HG03354 (cell line): ENCODE measurements around the gene MYOG.

Experiments used
- ATAC-seq: cut with Tn5 transposase; IDR thresholded peaks from one replicate; pipeline ENCODE4 v1.9.1; 2021; ENCODE audit warnings: mild to moderate bottlenecking; ENCODE audit not compliant: unreplicated experiment, poor library complexity, severe bottlenecking

MYOG gene

DNA sequence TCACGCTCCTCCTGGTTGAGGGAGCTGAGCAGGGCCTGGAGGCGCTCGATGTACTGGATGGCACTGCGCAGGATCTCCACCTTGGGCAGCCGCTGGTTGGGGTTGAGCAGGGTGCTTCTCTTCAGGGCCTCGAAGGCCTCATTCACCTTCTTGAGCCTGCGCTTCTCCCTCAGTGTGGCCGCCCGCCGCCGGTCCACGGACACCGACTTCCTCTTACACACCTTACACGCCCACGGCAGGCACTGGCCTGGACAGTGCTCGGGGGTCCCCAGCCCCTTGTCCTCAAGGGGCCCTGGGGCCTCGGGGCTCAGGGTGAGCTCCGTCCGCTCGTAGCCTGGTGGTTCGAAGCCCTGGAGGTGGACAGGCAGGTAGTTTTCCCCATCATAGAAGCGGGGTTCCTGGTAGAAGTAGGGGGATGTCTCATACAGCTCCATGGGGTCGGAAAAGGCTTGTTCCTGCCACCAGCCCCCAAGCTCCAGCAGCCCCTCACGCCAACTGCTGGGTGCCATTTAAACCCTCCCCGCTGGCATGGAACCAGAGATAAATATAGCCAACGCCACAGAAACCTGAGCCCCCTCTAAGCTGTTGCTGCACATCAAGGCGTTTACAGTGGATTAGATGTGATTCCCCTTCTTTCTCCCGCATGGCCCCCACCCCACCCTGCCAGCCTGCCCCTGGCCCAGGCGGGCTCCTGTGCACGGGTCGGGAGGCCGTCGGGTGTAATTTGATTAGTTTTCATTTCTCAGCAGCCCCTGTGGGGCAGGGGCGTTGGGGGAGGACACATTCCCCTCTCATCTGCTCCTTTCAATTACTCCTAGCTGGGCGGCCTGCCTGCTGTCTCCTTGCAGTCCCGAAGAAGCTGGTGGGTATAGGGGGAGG, at the start of gene MYOG:
MYOG (minus strand) TSS at position 485 of the 879 bp plus-strand sequence; CDS start at position 434, 51 bp downstream.
- ATAC-seq = no peak

DNA sequence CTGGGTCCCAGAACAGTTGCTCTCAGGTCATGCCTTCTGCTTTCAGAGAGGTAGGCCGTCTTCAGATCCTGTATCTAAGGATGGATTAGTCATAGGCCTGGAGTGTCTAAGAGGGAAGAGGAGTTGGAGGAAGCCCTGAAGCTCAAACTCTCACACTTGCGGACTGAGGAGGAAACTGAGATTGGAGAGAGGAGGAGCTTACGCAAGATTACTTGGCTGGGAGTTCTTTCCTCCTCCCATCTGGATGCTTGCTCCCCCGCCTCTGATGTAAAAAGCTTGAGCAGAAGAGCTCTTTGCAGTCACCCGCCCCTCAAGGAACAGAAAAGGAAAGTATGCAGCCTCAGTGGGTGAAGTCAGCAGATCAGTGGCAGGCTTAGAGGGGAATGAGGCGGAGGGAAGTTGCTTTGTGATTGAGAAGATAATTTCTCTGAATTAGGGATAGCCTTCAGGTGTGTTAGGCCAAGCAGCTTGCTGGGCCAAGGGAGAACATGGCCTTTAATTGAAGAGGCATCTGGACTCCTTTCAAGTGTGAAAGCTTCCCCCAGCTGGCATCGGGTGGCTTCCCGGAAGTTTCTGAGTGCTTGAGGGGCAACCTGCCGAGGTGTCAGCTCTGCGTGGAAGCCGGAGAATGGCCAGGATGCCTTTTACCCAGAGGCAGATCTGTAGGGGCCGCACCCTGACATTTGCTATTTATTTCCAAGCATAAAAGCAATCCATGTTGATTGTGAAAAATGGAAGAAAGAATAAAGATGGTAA, 48.3 kb upstream of the MYOG start:
- no peak for ATAC-seq

DNA sequence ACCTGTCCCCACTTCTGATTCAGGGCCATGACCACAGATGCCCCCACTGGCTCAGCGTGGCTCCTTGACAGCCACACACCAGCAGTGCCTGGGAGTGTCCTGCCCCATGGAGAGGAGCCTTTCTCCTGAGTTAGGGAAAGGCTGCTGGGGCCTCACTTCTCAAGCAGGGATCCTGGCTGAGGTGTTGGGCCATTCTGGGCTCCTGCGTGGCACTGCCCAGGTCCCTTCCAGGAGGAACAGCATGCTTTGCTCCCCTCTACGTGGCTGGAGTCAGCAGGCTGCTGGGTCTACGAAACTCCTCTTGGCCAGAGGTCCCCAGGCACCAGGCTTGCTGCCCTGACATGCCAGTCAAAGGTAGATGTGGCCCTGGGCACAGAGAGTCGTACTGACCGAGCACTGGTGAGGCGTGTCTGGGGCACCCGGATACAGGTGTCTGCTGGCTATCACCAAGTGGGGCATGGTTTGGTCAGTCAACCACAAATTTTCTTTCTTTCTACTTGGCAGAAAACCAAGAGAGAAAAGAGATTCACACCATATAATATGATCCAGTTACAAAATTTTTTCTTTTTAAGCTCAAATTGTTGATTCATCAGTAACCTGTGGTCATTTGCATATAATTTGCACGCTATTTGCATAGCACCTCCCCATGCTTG, 45.9 kb upstream of the MYOG start:
- ATAC-seq = no peak

DNA sequence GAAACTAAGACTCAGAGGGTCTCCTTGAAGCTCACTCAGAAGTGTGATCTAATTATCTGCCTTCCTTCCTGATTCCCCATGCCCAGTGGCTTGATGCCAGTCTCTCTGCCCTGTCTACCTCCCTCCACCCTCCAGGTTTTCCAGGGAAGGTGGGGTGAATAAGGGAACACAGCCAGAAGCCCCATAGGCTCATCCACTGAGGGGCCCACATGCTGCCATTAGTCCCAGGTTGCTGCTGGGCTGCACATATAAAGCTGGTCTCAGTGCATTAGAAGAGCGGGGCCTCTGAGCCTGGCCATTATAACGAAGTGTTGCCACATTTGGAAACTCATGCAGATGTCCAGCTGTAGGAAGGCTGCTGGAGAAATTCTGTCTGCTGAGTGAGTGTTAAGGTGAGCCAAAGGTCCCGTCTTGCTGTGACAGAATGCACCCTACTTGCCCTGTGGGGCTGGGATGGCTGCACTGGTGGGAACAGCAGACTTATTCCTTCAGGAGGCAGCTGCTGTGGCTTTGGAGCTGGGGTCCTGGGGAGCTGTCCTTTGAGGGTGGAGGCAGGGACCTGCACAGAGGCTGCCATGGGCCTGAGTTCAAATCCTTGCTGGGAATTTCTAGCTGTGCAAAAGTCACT, 44.7 kb upstream of the MYOG start:
- ATAC-seq = no peak

DNA sequence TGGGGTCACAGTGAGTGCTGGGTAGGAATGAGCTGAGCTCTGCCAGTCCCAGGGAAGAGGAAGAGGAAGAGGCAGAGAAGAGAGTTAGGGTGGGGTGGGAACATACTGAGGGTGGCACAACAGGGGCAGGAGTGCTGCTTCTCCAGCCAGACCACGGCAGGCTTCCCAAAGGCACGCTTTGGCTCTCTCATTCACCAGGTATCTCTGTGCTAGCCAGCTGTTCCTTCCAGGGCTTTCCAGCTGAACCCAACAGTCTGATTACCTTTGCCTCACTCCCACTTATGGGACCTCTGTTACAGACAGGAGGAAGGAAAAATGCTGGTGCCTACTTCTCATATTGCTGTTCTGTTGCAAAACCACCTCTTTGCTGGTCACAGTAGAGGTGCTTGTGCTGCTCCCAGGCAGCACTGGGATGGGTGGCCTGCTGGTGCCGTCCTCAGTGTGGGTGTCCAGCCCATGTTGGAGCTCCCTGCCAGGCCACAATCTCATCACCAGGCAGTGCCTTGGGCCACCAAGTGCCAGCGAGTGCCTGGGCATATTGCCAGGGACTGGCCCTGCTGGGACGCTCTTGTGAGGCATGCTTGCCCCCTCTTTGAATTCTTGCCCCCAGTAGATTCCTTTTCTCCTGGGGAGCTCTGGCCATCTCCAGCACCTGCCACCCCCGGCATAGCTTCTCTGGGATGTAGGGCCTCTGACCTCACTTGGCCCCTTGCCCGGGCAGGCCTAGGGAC, 43.9 kb upstream of the MYOG start:
- no peak for ATAC-seq

DNA sequence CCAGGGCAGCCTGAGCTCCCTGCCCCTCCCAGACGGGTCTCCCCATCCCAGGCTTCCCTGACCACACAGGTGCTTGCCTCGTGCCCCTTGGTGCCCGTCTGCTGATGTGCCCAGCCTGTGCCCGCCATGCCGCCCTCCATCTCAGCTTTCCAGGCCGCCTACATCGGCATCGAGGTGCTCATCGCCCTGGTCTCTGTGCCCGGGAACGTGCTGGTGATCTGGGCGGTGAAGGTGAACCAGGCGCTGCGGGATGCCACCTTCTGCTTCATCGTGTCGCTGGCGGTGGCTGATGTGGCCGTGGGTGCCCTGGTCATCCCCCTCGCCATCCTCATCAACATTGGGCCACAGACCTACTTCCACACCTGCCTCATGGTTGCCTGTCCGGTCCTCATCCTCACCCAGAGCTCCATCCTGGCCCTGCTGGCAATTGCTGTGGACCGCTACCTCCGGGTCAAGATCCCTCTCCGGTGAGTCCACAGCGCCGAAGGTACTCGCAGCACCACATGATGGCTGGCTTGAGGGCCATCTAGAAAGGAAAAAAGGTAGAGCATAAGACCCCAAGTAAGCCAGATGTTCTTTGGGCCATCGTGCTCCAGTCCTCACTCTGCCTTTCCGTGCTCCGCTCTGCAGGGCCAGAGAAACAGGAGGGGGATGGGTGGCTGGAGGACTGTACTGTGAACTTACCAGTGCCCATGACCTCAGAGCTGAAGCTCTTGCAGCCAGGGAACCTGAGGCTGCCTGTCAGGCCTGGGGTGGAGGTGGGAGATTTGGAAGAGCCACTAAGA, 43.1 kb upstream of the MYOG start:
- no peak for ATAC-seq

DNA sequence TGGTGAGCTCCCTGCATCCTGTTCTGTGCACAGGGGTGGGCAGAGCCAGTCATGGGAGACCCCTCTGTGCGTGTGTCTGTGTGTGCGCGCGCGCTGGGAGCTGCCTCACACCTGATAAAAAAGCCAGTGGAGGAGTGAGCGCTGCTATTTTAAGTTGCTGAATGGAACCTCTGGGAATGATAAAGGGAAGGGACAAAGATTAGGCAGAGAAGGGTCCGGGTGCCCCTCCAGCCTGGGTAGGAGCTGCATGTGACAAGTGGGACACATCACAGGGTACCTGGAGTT, 42.6 kb upstream of the MYOG start:
- ATAC-seq = no peak

DNA sequence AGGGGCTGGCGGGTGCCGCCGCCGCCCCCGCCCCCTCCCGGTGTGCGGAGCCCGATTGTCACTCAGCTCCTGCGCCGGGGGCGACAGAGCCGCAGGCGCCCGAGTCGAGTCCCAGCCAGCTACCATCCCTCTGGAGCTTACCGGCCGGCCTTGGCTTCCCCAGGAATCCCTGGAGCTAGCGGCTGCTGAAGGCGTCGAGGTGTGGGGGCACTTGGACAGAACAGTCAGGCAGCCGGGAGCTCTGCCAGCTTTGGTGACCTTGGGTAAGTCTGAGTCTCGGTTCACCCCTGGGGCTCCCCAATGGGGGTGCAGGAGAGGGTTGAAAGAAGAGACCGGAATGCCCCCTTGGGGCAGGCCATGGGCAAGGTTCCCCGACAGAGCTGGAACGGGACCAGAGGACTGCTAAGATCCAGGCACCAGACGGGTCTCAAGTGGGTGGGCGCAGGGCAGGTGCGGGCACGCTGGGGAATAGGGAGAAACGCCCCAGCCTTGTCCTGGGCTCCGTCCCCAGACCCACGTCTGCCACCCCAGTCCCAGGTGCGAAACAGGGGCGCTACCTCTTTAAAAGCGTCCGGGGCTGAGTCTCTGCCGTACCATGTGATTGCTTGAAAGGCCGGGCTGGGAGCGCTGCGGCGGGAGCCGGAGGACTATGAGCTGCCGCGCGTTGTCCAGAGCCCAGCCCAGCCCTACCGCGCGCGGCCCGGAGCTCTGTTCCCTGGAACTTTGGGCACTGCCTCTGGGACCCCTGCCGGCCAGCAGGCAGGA, 42.0 kb upstream of the MYOG start, which contains the start of gene ADORA1:
ADORA1 (plus strand) TSS at position 61 of the 765 bp plus-strand sequence. CDS start 1,116 bp downstream, outside the sequence.
- ATAC-seq = no peak

DNA sequence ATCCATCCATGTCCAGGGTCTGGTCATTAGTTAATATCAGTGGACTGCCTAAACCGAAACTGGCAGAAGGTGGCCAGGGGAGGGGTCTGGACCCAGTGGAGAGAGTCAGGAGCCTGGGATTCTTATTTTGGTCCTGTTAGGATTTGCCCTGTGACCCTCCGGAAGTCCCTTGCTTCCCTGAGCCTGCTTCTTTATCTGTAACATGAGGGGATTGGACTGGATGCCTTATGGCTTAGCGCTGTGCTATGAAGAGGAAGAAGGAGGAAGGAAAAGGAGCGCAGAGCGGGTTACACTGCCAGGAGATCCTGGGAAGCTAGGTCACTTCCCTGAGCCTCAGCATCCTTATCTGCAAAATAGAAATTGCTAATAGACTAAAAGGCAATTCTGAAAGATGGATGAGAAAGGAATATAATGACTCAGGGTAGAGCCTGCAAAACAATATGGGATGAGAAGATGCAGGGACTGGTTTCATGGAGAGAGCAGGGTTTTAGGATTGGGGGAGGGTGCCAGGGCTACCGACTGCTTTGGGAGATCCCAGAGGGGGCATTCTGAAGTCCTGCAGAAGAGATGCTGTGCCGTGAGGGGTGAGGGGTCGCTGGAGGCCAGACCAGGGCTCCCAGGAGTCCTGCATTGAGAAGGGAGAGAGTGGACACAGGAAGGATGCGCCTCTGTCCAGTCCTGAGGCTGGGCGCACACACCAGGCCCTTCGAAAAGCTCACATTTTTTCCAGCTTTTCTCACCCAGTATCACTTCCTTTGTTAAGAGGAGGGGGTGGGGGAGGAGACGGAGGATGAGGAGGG, 41.3 kb upstream of the MYOG start:
- ATAC-seq = no peak

DNA sequence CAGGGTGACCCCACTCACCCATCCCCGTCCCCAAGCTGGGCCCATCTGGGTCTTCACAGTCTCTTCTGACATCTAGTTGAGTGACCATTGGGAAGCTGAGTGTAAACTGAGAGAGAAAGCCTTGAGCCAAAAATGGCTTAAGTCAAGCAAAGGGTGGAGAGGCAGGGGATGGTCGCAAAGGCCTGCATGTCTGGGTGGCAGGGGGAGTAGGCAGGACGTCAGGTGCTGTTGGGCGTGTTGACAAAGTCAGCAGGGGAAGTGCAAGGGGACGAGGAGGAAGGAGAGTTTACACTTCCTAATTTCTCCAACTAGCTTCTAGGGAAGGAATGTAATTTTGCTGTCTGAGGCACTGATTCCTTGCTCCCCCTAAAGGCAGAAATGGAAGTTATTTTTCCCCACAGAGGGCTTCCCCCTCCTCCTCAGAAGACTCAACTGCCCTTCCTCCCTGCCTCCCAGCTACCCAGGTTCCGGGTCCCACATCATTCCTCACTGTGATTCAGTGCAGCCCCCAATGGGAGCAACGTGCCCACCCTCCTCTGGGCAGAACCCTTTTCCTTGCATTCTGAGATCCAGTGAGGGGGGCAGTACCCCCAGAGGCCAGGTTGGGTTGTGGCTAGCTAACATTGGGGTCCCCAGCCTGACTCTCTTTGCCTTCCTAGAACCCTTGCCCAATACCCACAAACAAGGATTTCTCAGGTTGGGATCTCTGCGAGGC, 40.5 kb upstream of the MYOG start:
- no peak for ATAC-seq

DNA sequence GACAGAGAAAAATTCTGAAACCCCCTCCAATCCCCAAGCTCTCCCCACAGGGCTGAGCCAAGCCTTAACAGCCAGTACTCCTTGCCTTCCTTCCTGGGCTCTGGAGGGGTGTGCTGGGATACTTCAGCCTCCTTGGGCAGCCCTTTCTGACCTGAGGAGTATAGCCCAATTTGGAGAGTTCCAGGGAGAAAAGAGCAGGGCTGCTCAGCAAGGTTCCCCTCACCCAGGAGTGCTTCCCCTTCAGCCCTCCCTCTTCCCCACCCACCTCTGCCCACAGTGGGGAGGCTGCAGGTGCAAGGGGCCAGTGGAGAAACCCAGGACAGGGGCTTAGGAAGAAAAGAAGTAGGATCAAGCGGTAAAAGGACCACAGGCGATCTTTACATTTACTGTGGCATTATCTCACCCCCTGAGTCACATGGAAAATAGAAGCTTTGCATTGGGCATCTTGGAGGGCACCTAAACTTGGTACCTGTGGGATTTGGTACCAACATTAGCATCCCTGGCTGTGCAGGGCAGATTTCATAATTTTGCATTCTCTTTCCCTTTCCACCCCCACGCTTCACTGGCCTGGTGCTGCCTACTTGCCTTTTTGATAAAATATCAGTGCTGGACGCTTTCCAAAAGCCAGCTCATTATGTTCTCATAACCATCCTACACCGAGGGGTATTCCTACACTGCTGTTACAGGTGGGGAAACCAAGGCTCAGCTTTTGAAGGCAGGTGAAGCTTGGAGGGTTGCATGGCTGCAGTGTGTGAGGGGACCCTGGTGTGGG, 38.9 kb upstream of the MYOG start:
- ATAC-seq = no peak

DNA sequence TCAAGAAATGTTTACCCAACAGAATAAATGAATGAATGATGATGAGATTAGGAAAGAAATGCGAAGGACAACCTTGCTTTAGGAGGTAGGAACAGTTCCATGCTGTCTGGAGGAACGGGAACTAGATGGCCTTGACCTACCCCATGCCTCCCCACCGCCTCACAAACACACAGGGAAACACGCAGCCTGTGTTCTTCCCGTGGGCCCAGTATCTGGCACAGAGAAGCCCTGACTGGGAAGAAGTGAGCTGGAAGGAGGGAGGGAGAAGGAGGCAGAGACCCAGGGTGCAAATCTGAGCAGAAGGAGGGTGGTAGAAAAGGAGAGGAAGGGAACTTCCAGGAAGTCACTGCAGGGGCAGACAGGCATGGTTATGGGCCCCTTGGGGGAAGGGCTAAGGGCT, 38.2 kb upstream of the MYOG start:
- no peak for ATAC-seq

DNA sequence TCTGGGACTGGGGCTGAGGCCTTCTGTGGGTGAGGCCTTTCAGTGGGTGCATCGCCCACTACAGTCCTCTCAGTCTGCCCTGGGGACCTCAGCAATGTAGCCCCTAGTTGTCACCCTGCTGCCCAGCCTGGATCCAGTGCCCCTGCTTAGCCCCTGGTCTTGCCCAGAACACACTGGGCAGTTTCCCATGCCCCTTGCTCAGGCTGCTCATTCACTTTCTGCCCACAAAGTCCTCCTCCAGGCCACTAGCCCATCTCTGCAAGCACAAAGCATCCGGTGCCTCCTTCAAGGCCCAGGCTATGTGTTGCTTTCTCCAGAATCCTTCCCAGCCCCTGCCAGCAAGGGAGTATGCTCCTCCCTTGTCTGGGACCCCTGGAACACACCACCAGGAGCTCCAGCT, 36.3 kb upstream of the MYOG start:
- no peak for ATAC-seq

DNA sequence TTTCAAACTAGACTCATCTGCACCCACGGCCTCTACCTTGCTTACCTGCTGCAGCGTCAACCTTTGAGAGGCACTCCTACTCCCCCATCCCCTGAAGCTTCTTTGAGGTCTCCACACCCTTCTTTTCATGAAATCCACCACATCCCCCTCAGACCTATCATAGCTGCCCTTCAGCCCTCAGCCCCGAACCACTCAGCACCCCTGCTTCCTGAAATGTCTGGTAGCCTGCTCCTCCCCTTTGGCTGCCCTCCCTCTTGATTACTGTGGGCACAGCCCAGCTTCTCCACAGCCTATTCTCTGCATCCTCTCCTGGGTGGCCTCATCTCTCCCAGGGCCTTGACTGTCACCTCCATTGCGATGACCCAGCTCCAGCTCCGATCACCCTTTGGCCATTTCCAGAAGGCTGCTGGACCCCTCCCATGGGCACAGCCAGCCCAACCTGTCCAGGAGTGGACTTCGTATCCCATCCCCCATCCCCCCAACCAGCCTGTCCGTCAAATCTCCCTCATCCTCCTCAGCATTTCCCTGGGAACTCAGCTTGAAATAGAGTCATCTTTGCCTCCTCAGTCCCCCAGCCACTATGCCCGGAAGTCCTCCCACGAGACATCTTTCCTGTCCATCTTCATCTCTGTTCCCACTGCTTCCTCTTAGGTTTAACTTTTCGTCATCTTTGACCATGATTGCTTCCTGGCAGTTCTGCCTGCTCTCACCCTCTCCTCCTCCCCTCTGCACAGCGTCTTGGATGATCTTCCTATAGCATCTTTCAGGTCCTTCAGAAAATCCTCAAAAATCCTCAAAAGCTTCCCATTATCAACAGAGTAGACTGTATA, 35.6 kb upstream of the MYOG start:
- ATAC-seq = no peak
